Measurements from ENCODE around the gene SDCBP2.

- TF ChIP-seq CTCF (IDR thresholded peaks at IDR 0.05): no peak
- no peak for TF ChIP-seq EZH2 (IDR thresholded peaks at IDR 0.05; ENCODE audit: borderline replicate concordance, insufficient read depth, low read depth, low read length, poor library complexity, severe bottlenecking)
Measured at GRCh38 chr20:1364106-1364505, 35.2 kb upstream of the SDCBP2 start.
